Measurements from ENCODE around the gene TMEM87B. TPM values are rescaled to one million over a fixed set of nuclear protein-coding genes. Genes with fewer than 3 reads are reported as not detected.

The TMEM87B gene
- total RNA-seq, 1 donor from 2014 or later = 11.7 TPM

- no peaks in the 10 kb centered on the region for H3K36me3 ChIP-seq
- intact Hi-C loops (cut with DNase I) = no loop called here
- H3K27ac ChIP-seq = peak overlapping the region in 1 of 2 donors; percentile 15
- peak in 1 of 2 donors; percentile 62 for DNase-seq (ENCODE audit: low spot score in 2 of 2)
- H3K4me3 ChIP-seq = no peak overlapping the region
- no peak for TF ChIP-seq CTCF (IDR thresholded peaks at IDR 0.05)
- no peaks in the 10 kb centered on the region for H3K9me3 ChIP-seq
- H3K27me3 ChIP-seq = no peaks in the 10 kb centered on the region
- no peaks in the 10 kb centered on the region for H3K4me1 ChIP-seq
Measured at GRCh38 chr2:112150447-112150846, 95.4 kb downstream of the TMEM87B start.

GRCh38 chr2:112150851-112151250 is 95.8 kb downstream of the TMEM87B start:
- peak in 1 of 2 donors; percentile 53 for DNase-seq (ENCODE audit: low spot score in 2 of 2)
- Histone ChIP-seq H3K27ac (peak overlapping the region in 1 of 2 donors; percentile 15), H3K36me3 (no peaks in the 10 kb centered on the region), H3K4me3 (no peak overlapping the region), H3K27me3 (no peaks in the 10 kb centered on the region), H3K9me3 (no peaks in the 10 kb centered on the region), H3K4me1 (no peaks in the 10 kb centered on the region)
- intact Hi-C loops (cut with DNase I) = no loop called here
- no peak for TF ChIP-seq CTCF (IDR thresholded peaks at IDR 0.05)

GRCh38 chr2:112151271-112151670 is 96.2 kb downstream of the TMEM87B start:
- H3K27ac ChIP-seq = no peak overlapping the region
- no peak for DNase-seq (ENCODE audit: low spot score in 2 of 2)

GRCh38 chr2:112151701-112152440 is 96.8 kb downstream of the TMEM87B start:
- TF ChIP-seq CTCF (IDR thresholded peaks at IDR 0.05) = no peak
- Histone ChIP-seq H3K27ac (no peak overlapping the region), H3K4me3 (no peak overlapping the region), H3K9me3 (no peaks in the 10 kb centered on the region), H3K4me1 (no peaks in the 10 kb centered on the region), H3K27me3 (no peaks in the 10 kb centered on the region), H3K36me3 (no peaks in the 10 kb centered on the region)
- DNase-seq (ENCODE audit: low spot score in 2 of 2) = peak in 1 of 2 donors; percentile 40
- intact Hi-C loops (cut with DNase I) = no loop called here

More at GRCh38 chr2:112151271-112151670, 96.2 kb downstream of the TMEM87B start:
- no peak for TF ChIP-seq CTCF (IDR thresholded peaks at IDR 0.05)
- intact Hi-C loops (cut with DNase I) = no loop called here
- Histone ChIP-seq H3K36me3 (no peaks in the 10 kb centered on the region), H3K27me3 (no peaks in the 10 kb centered on the region), H3K9me3 (no peaks in the 10 kb centered on the region), H3K4me1 (no peaks in the 10 kb centered on the region), H3K4me3 (no peak overlapping the region)

GRCh38 chr2:112152476-112153178 is 97.6 kb downstream of the TMEM87B start:
- H3K27ac ChIP-seq = no peak overlapping the region
- H3K27me3 ChIP-seq = no peaks in the 10 kb centered on the region
- DNase-seq (ENCODE audit: low spot score in 2 of 2) = peak in 1 of 2 donors; percentile 9
- H3K4me3 ChIP-seq = no peak overlapping the region
- no peak for TF ChIP-seq CTCF (IDR thresholded peaks at IDR 0.05)
- no peaks in the 10 kb centered on the region for H3K36me3 ChIP-seq
- H3K4me1 ChIP-seq = no peaks in the 10 kb centered on the region
- H3K9me3 ChIP-seq = no peaks in the 10 kb centered on the region
- intact Hi-C loops (cut with DNase I) = no loop called here
